Gastrocnemius medialis (tissue), 4 donors: ENCODE data around the gene PAEP. TPM values are rescaled to one million over a fixed set of nuclear protein-coding genes. Genes with fewer than 3 reads are reported as not detected.

ENCODE experiments used
- ATAC-seq, 2 donors: fragments of 150-250 bp; one replicate each; pipeline ENCODE4 v1.9.1; 2016
- DNase-seq, 2 donors: peaks; one replicate each; pipeline ENCODE4 v3.0.0-alpha.2; 2019
- H3K27ac ChIP-seq, 4 donors: fragments of 200-600 bp; sonication (generic); 1 replicate in 1 of 4; 2 replicates in 3 of 4; pipeline ENCODE4 v1.5.1; 2016 to 2018; ENCODE audit warnings: mild to moderate bottlenecking in 2 of 4, moderate library complexity in 1 of 4
- H3K27me3 ChIP-seq, 3 donors: fragments of 200-600 bp; sonication (generic) in 2 of 3; 1 replicate in 1 of 3; 2 replicates in 2 of 3; pipeline versions ENCODE4 v1.5.1 to v1.6.0; 2016 to 2019; ENCODE audit warnings: mild to moderate bottlenecking in 1 of 3, moderate library complexity in 1 of 3
- H3K36me3 ChIP-seq, 2 donors: fragments of 200-600 bp; sonication (generic) in 1 of 2; one replicate each; pipeline ENCODE4 v1.5.1; 2017 to 2018
- H3K4me1 ChIP-seq, 2 donors: fragments of 200-600 bp; sonication (generic) in 1 of 2; one replicate each; pipeline ENCODE4 v1.5.1; 2016 to 2017; ENCODE audit warnings: mild to moderate bottlenecking in 2 of 2
- H3K4me3 ChIP-seq, 4 donors: fragments of 200-600 bp; sonication (generic) in 3 of 4; 1 replicate in 1 of 4; 2 replicates in 3 of 4; pipeline ENCODE4 v1.5.1; 2016 to 2019; ENCODE audit warnings: mild to moderate bottlenecking in 2 of 4
- H3K9me3 ChIP-seq, 3 donors: fragments of 200-600 bp; sonication (generic) in 2 of 3; 1 replicate in 1 of 3; 2 replicates in 2 of 3; pipeline ENCODE4 v1.5.1; 2016 to 2019
- POLR2A ChIP-seq, 2 donors: fragments of 450-650 bp; IDR thresholded peaks; one replicate each; pipeline ENCODE4 v1.6.1; 2017; ENCODE audit warnings: antibody characterized with exemption in 2 of 2, mild to moderate bottlenecking in 2 of 2, moderate library complexity in 2 of 2
- in situ Hi-C, 4 donors: fragments of 200-750 bp; cut with MboI; loops; one replicate each; pipeline versions ENCODE4 v1.15.0 to v1.8.0; 2017; ENCODE audit warnings: low sequenced_read_pairs in 4 of 4
- intact Hi-C: fragments of 100-400 bp; cut with DNase I; formaldehyde crosslinking; loops from one replicate; pipeline ENCODE4 v1.15.1; 2023; ENCODE audit warnings: low total_unique reads
- total RNA-seq, 4 donors: library from RNA; depleted of rRNA; stranded (reverse); fragments of >200 nt; gene quantifications; one replicate each; pipeline versions ENCODE4 v1.1.0 to v1.2.3, GENCODE V29; 2016
- TF ChIP-seq, protein P1 (sequence below), 5 experiments: fragments of 450-650 bp in 3 of 5; fragments of 200-600 bp in 2 of 5; sonication (generic) in 2 of 5; IDR thresholded peaks in 4 of 5; conservative IDR thresholded peaks in 1 of 5; 1 replicate in 4 of 5; 2 replicates in 1 of 5; pipeline ENCODE4 v1.5.1; 2016 to 2019; ENCODE audit warnings: antibody characterized with exemption in 5 of 5, mild to moderate bottlenecking in 3 of 5, moderate library complexity in 3 of 5

The PAEP gene
- total RNA-seq, 4 donors from 2014 or later, result not detected

DNA sequence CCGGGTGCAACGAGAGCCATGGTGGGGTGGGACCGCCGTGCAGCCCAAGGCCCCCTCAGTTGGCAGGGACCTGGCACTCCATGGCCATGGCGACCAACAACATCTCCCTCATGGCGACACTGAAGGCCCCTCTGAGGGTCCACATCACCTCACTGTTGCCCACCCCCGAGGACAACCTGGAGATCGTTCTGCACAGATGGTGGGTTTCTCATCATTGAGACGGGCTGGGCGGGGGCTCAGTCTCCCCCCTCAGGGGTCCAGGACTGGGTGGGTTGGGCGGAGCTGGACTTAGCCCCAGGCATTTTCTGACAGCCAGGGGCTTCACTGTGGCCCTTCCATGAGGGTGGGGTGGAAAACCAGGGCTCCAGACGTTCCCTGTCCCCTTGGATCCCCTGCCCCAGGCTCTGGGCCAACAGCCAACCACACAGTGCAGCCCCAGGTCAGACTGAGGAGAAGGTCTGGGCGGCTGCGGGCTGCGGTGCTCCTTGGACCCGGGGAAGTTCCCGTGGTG, 734 bp downstream of the PAEP start:
- Histone ChIP-seq H3K4me3 (no peak overlapping the region), H3K4me1 (no peaks in the 10 kb centered on the region), H3K9me3 (no peaks in the 10 kb centered on the region), H3K27ac (no peak overlapping the region), H3K27me3 (peaks cover 0 to 12% (median 4%) of the 10 kb centered on the region in 3 donors), H3K36me3 (no peaks in the 10 kb centered on the region)
- intact Hi-C loops, result no loop called here
- no peak for ATAC-seq
- in situ Hi-C loops, result no loop called here
- DNase-seq, result no peak
- no peak for TF ChIP-seq POLR2A (IDR thresholded peaks at IDR 0.05)
- TF ChIP-seq, protein P1, sequence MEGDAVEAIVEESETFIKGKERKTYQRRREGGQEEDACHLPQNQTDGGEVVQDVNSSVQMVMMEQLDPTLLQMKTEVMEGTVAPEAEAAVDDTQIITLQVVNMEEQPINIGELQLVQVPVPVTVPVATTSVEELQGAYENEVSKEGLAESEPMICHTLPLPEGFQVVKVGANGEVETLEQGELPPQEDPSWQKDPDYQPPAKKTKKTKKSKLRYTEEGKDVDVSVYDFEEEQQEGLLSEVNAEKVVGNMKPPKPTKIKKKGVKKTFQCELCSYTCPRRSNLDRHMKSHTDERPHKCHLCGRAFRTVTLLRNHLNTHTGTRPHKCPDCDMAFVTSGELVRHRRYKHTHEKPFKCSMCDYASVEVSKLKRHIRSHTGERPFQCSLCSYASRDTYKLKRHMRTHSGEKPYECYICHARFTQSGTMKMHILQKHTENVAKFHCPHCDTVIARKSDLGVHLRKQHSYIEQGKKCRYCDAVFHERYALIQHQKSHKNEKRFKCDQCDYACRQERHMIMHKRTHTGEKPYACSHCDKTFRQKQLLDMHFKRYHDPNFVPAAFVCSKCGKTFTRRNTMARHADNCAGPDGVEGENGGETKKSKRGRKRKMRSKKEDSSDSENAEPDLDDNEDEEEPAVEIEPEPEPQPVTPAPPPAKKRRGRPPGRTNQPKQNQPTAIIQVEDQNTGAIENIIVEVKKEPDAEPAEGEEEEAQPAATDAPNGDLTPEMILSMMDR (IDR thresholded peaks at IDR 0.05 in 4 of 5, conservative IDR thresholded peaks at IDR 0.05 in 1 of 5), result no peak

DNA sequence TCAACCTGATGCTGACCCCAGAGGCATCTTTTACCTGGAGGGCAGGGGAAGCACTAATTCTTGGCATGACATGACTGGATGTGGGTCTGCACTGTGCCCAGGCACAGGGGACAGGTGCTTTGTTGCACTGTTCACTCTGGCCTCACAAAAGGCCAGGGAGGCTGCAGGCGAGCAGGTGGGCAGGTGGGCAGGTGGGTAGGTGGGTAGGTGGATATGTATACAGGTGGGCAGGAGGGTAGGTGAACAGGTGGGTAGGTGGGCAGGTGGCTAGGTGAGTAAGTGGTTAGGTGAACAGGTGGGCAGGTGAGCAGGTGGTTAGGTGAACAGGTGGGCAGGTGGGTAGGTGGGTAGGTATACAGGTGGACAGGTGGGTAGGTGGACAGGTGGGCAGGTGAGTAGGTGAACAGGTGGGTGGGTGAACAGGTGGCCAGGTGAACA, 1.5 kb downstream of the PAEP start:
- H3K36me3 ChIP-seq, result no peaks in the 10 kb centered on the region
- DNase-seq, result no peak
- intact Hi-C loops, result no loop called here

DNA sequence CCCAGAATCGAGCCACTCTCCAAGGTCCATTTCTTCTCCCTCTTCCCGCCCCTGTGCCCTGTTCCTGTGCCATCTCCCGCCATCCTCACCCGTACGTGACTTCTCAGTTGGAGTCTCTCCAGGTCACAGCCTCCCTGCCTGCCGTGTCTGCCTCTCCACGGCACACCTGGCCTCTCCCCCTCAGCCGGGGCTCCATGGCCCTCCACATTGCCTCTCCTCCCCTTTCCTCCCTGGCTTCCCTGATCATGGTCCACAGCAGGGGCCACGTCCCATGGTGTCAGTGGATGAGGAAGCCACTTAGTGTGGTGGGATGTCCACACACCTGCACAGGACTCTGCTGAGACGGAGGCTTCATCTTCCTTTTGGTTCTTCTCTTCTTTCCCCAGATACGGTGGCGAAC, 2.3 kb downstream of the PAEP start:
- H3K4me1 ChIP-seq, result no peaks in the 10 kb centered on the region
- H3K27me3 ChIP-seq, result peaks cover 0 to 12% (median 8%) of the 10 kb centered on the region in 3 donors
- no peak for TF ChIP-seq POLR2A (IDR thresholded peaks at IDR 0.05)
- TF ChIP-seq, protein P1 (IDR thresholded peaks at IDR 0.05 in 4 of 5, conservative IDR thresholded peaks at IDR 0.05 in 1 of 5), result no peak
- in situ Hi-C loops (no loop called here), intact Hi-C loops (no loop called here)
- DNase-seq (no peak), ATAC-seq (no peak)
- no peaks in the 10 kb centered on the region for H3K36me3 ChIP-seq
- H3K4me3 ChIP-seq, result no peak overlapping the region
- no peak overlapping the region for H3K27ac ChIP-seq
- H3K9me3 ChIP-seq, result no peaks in the 10 kb centered on the region

More for the DNA sequence above, 1.5 kb downstream of the PAEP start:
- no peaks in the 10 kb centered on the region for H3K9me3 ChIP-seq
- no peak for TF ChIP-seq POLR2A (IDR thresholded peaks at IDR 0.05)
- TF ChIP-seq, protein P1 (IDR thresholded peaks at IDR 0.05 in 4 of 5, conservative IDR thresholded peaks at IDR 0.05 in 1 of 5), result no peak
- no peak overlapping the region for H3K27ac ChIP-seq
- in situ Hi-C loops, result no loop called here
- H3K27me3 ChIP-seq, result peaks cover 0 to 12% (median 4%) of the 10 kb centered on the region in 3 donors
- ATAC-seq, result no peak
- H3K4me3 ChIP-seq, result no peak overlapping the region
- H3K4me1 ChIP-seq, result no peaks in the 10 kb centered on the region

DNA sequence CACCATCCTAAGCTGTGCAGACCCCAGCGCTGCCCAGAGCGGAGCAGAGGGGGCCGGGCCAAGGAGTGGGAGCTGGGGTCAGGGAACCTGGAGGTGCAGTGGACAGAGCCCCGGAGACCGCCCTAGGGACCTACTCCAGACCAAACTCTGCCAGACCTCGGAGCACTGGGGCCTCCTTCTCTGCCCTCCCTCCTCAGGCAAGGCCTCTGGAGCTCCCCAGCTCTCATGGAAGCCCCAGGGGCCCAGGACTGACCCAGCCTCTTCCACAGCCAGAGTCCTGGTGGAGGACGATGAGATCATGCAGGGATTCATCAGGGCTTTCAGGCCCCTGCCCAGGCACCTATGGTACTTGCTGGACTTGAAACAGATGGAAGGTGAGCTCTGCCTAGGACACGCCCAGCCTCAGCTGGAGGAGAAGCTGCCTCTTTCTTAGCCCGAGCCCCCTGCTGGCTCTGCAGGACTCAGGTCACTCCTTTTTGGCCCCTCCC, 3.6 kb downstream of the PAEP start:
- intact Hi-C loops, result no loop called here
- Histone ChIP-seq H3K9me3 (no peaks in the 10 kb centered on the region), H3K4me3 (no peak overlapping the region), H3K36me3 (no peaks in the 10 kb centered on the region), H3K27ac (no peak overlapping the region), H3K27me3 (peaks cover 0 to 12% (median 9%) of the 10 kb centered on the region in 3 donors), H3K4me1 (no peaks in the 10 kb centered on the region)
- no peak for DNase-seq
- no peak for ATAC-seq
- in situ Hi-C loops, result no loop called here
- TF ChIP-seq, protein P1 (IDR thresholded peaks at IDR 0.05 in 4 of 5, conservative IDR thresholded peaks at IDR 0.05 in 1 of 5), result no peak
- no peak for TF ChIP-seq POLR2A (IDR thresholded peaks at IDR 0.05)

DNA sequence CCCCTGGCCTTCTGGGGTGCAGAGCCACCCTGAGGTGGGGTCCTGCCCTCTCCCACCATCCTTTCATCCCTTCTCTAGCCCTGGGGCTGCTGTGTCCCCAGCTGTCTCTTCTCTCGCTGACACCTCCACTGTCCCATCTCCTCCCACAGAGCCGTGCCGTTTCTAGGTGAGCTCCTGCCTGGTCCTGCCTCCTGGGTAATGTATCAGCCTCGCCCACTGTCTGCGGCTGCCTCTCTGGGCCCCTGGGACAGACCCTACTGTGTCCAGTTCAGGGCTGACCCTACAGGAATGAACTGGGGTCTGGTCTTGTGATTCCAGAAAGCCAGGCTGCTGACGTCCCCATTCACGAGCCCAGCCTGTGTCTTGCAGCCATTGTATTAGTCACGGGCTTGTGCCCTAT, 4.1 kb downstream of the PAEP start:
- Histone ChIP-seq H3K4me3 (no peak overlapping the region), H3K36me3 (no peaks in the 10 kb centered on the region), H3K9me3 (no peaks in the 10 kb centered on the region), H3K27ac (no peak overlapping the region), H3K4me1 (no peaks in the 10 kb centered on the region), H3K27me3 (peaks cover 0 to 12% (median 9%) of the 10 kb centered on the region in 3 donors)
- intact Hi-C loops (no loop called here), in situ Hi-C loops (no loop called here)
- ATAC-seq (no peak), DNase-seq (no peak)
- TF ChIP-seq, protein P1 (IDR thresholded peaks at IDR 0.05 in 4 of 5, conservative IDR thresholded peaks at IDR 0.05 in 1 of 5), result no peak
- TF ChIP-seq POLR2A (IDR thresholded peaks at IDR 0.05), result no peak
